Measurements from ENCODE around the gene TOMM5. TPM values are rescaled to one million over a fixed set of nuclear protein-coding genes. Genes with fewer than 3 reads are reported as not detected.

The TOMM5 gene
- total and polyA plus RNA-seq, 3 donors from 2014 or later, result 96.5 to 126 (median 113) TPM

DNA sequence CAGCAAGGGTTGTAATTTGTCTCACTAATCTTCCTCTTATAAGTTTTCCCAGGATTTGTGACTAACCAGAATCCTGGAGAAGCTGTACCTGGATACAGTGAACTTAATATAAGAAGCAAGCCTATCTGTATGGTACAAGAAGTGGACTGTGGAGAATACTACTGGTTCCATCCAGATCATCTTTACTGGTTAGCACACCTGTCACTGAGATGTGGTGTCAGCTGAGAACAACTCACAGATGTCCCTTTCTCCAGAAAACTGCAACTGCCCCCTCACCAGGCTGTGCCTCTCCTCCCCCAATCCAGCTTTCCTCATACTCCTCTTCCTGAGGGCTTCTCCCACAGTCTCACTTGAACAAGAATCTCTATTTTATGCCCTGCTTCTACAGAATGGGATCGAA is 21.1 kb downstream of the TOMM5 start:
- H3K36me3 ChIP-seq (ENCODE audit: low read depth, missing control alignments), result no peaks in the 10 kb centered on the region

DNA sequence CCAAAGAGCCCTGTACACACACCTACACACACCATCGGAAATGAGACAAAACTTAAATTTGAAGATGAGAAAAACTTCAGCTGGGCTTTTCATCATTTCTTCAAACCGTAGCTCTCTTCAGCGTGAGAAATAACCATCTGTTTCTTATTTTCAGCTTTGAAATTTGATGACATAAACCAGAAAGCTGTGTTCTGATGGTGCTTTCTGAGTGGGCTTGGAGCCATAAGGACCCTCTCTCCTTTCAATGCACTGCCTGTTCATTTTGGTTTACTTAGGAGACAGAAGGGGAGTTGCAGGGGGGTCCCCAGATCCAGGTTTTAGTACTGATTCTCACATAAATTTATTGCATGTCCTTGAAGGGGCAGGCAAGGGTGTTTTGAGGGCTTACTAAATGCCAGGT is 25.7 kb downstream of the TOMM5 start:
- intact Hi-C loops (cut with DNase I; ENCODE audit: low total_unique reads), result no loop called here
- no peak for DNase-seq
- H3K4me3 ChIP-seq, result no peak overlapping the region
- H3K4me1 ChIP-seq, result no peaks in the 10 kb centered on the region
- H3K27me3 ChIP-seq, result no peaks in the 10 kb centered on the region
- TF ChIP-seq, protein P1, sequence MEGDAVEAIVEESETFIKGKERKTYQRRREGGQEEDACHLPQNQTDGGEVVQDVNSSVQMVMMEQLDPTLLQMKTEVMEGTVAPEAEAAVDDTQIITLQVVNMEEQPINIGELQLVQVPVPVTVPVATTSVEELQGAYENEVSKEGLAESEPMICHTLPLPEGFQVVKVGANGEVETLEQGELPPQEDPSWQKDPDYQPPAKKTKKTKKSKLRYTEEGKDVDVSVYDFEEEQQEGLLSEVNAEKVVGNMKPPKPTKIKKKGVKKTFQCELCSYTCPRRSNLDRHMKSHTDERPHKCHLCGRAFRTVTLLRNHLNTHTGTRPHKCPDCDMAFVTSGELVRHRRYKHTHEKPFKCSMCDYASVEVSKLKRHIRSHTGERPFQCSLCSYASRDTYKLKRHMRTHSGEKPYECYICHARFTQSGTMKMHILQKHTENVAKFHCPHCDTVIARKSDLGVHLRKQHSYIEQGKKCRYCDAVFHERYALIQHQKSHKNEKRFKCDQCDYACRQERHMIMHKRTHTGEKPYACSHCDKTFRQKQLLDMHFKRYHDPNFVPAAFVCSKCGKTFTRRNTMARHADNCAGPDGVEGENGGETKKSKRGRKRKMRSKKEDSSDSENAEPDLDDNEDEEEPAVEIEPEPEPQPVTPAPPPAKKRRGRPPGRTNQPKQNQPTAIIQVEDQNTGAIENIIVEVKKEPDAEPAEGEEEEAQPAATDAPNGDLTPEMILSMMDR (IDR thresholded peaks at IDR 0.05), result no peak
- no peak for TF ChIP-seq POLR2A (IDR thresholded peaks at IDR 0.05)
- H3K27ac ChIP-seq, result no peak overlapping the region
- H3K36me3 ChIP-seq (ENCODE audit: low read depth, missing control alignments), result no peaks in the 10 kb centered on the region
- H3K9me3 ChIP-seq, result no peaks in the 10 kb centered on the region
- 92% methylated on average over 3 of the region's 3 CpGs for WGBS, 2 donors

More for the DNA sequence above, 21.1 kb downstream of the TOMM5 start:
- no peak for DNase-seq
- WGBS, 2 donors, result 86 to 90% methylated on average over 1 of the region's 1 CpG
- TF ChIP-seq, protein P1 (IDR thresholded peaks at IDR 0.05), result no peak
- TF ChIP-seq POLR2A (IDR thresholded peaks at IDR 0.05), result no peak
- H3K27ac ChIP-seq, result no peak overlapping the region
- H3K4me3 ChIP-seq, result no peak overlapping the region
- H3K9me3 ChIP-seq, result no peaks in the 10 kb centered on the region
- H3K27me3 ChIP-seq, result no peaks in the 10 kb centered on the region
- peaks cover 12% of the 10 kb centered on the region for H3K4me1 ChIP-seq
- intact Hi-C loops (cut with DNase I; ENCODE audit: low total_unique reads), result no loop called here

DNA sequence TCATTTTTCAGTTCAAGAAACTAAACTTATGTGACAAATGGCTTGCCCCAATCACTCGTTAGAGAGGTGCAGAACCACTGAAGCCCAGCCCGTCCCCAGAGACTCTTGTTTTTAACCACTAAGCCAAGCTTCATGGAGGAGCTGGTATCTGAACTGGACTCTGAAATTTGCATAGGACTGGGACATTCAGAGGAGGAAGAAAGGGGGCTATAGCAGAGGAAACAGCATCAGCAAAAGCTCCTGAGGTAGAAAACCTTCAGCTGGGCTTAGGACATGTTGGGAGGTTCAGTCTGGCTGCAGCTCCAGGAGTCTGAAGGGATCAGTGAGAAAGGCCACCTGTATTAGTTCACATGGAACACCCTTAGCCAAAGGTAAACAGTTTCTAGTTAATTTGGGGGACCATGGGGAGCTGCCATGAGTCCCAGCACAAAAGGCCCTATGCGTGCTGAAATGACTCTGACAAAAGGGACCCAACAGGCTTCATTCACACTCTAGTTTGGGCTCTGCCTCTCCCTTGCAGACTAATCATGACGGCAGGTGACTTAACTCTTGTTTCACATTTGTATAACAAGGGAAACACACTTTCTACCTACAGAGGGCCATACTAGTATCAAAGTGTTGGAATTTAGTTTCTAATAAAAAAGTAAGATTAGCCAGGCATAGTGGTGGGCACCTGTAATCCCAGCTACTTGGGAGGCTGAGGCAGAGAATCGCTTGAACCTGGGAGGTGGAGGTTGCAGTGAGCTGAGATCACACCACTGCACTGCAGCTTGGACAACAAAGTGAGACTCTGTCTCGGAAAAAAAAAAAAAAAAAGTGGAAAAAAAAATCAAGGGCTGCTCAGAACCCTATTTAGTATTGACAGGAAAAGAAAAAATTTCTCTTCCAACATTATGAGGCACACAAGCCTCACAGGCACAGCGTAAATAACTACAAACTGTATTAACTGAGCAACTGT is 26.5 kb downstream of the TOMM5 start:
- intact Hi-C loops (cut with DNase I; ENCODE audit: low total_unique reads), result no loop called here
- no peaks in the 10 kb centered on the region for H3K9me3 ChIP-seq
- no peak overlapping the region for H3K4me3 ChIP-seq
- H3K36me3 ChIP-seq (ENCODE audit: low read depth, missing control alignments), result no peaks in the 10 kb centered on the region
- no peaks in the 10 kb centered on the region for H3K4me1 ChIP-seq
- TF ChIP-seq POLR2A (IDR thresholded peaks at IDR 0.05), result no peak
- TF ChIP-seq, protein P1 (IDR thresholded peaks at IDR 0.05), result no peak
- no peak for DNase-seq
- H3K27me3 ChIP-seq, result no peaks in the 10 kb centered on the region
- WGBS, 2 donors, result 82 to 88% methylated on average over 7 of the region's 7 CpGs
- no peak overlapping the region for H3K27ac ChIP-seq

DNA sequence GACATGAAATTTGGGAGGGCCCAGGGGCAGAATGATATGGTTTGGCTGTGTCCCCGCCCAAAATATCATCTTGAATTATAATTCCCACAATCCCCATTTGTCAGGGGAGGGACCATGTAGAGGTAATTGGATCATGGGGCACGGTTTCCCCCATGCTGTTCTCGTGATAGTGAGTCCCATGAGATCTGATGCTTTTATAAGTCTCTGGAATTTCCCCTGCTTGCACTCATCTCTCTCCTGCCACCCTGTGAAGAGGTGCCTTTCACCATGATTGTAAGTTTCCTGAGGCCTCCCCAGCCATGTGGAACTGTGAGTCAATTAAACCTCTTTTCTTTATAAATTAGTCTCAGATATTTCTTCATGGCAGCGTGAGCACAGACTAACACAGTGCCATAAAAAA is 27.5 kb downstream of the TOMM5 start:
- intact Hi-C loops (cut with DNase I; ENCODE audit: low total_unique reads), result no loop called here
- DNase-seq, result no peak
- Histone ChIP-seq H3K27ac (no peak overlapping the region), H3K9me3 (no peaks in the 10 kb centered on the region), H3K4me1 (no peaks in the 10 kb centered on the region), H3K36me3 (ENCODE audit: low read depth, missing control alignments) (no peaks in the 10 kb centered on the region), H3K4me3 (no peak overlapping the region), H3K27me3 (no peaks in the 10 kb centered on the region)
- WGBS, 2 donors, result 77 to 92% methylated on average over 4 of the region's 4 CpGs
- TF ChIP-seq, protein P1 (IDR thresholded peaks at IDR 0.05), result no peak
- no peak for TF ChIP-seq POLR2A (IDR thresholded peaks at IDR 0.05)

Data from testis (tissue), 3 donors.